ENCODE results near the gene FCER1A. TPM values are rescaled to one million over a fixed set of nuclear protein-coding genes. Genes with fewer than 3 reads are reported as not detected.
"Not testable (repeated sequence)": the region's sequence is repeated elsewhere in the genome, so short reads cannot be mapped to it uniquely, and the experiment has no call there.

FCER1A gene
- total and polyA plus RNA-seq, 10 donors, result 0.43 to 1.7 (median 1.4) TPM; not detected in 6

GRCh38 chr1:159341736-159342135, 39.6 kb downstream of the FCER1A start:
- intact Hi-C loops (cut with DNase I; ENCODE audit: low total_unique reads), result no loop called here
- Histone ChIP-seq H3K27ac (no peak overlapping the region), H3K27me3 (replicated peaks in 1 of 7) (peaks cover 0 to 6% (median 0%) of the 10 kb centered on the region in 7 donors), H3K36me3 (no peaks in the 10 kb centered on the region), H3K4me3 (no peak overlapping the region), H3K4me1 (no peaks in the 10 kb centered on the region), H3K9me3 (no peaks in the 10 kb centered on the region)
- DNase-seq, result no peak
- TF ChIP-seq POLR2AphosphoS5 (IDR thresholded peaks at IDR 0.05) (no peak), CTCF (IDR thresholded peaks at IDR 0.05 in 8 of 11, conservative IDR thresholded peaks at IDR 0.05 in 3 of 11) (no peak), POLR2A (IDR thresholded peaks at IDR 0.05) (no peak)
- 39 to 52% (median 48%) methylated on average over 2 of the region's 2 CpGs for WGBS, 5 donors

GRCh38 chr1:159342761-159343425, 40.8 kb downstream of the FCER1A start:
- no peak overlapping the region for H3K27ac ChIP-seq
- 72 to 78% (median 74%) methylated on average over 4 of the region's 4 CpGs for WGBS, 5 donors
- DNase-seq, result no peak
- TF ChIP-seq POLR2A (IDR thresholded peaks at IDR 0.05) (no peak), POLR2AphosphoS5 (IDR thresholded peaks at IDR 0.05) (no peak), CTCF (IDR thresholded peaks at IDR 0.05 in 8 of 11, conservative IDR thresholded peaks at IDR 0.05 in 3 of 11) (no peak)
- H3K36me3 ChIP-seq, result no peaks in the 10 kb centered on the region
- no peak overlapping the region for H3K4me3 ChIP-seq
- H3K4me1 ChIP-seq, result no peaks in the 10 kb centered on the region
- peaks cover 0 to 6% (median 0%) of the 10 kb centered on the region in 7 donors for H3K27me3 ChIP-seq (replicated peaks in 1 of 7)
- peaks cover 0 to 1% (median 0%) of the 10 kb centered on the region in 8 donors for H3K9me3 ChIP-seq
- intact Hi-C loops (cut with DNase I; ENCODE audit: low total_unique reads), result no loop called here

- H3K36me3 ChIP-seq; H3K4me1 ChIP-seq; H3K27ac ChIP-seq; H3K27me3 ChIP-seq (replicated peaks in 1 of 7); intact Hi-C loops (cut with DNase I; ENCODE audit: low total_unique reads); DNase-seq; H3K4me3 ChIP-seq: not testable (repeated sequence)
- WGBS, 5 donors, result 81 to 95% (median 89%) methylated on average over 3 of the region's 3 CpGs
- H3K9me3 ChIP-seq, result peaks cover 0 to 19% (median 14%) of the 10 kb centered on the region in 8 donors
Observed at GRCh38 chr1:159349374-159349773, 47.2 kb downstream of the FCER1A start.

- no peak for TF ChIP-seq POLR2A (IDR thresholded peaks at IDR 0.05)
- no peak for TF ChIP-seq POLR2AphosphoS5 (IDR thresholded peaks at IDR 0.05)
- no peak for TF ChIP-seq CTCF (IDR thresholded peaks at IDR 0.05 in 8 of 11, conservative IDR thresholded peaks at IDR 0.05 in 3 of 11)
- WGBS, 5 donors, result 70 to 81% (median 76%) methylated on average over 2 of the region's 2 CpGs
- H3K9me3 ChIP-seq, result peaks cover 0 to 19% (median 14%) of the 10 kb centered on the region in 8 donors
- H3K4me3 ChIP-seq, result no peak overlapping the region
- H3K27me3 ChIP-seq (replicated peaks in 1 of 7), result peaks cover 0 to 4% (median 0%) of the 10 kb centered on the region in 7 donors
- no peaks in the 10 kb centered on the region for H3K36me3 ChIP-seq
- DNase-seq, result no peak
- intact Hi-C loops (cut with DNase I; ENCODE audit: low total_unique reads), result no loop called here
- no peak overlapping the region for H3K27ac ChIP-seq
- no peaks in the 10 kb centered on the region for H3K4me1 ChIP-seq
Observed at GRCh38 chr1:159352436-159352835, 50.3 kb downstream of the FCER1A start.

Other genes starting within 250 kb of the FCER1A start
- gene AIM2, start 225.6 kb upstream of the FCER1A start, total RNA-seq, result 10 to 100 TPM; 29.3 to 73.9 (median 42.6) TPM
- gene AIM2, start 225.6 kb upstream of the FCER1A start, polyA plus RNA-seq, result 10 to 100 TPM; 26.2 to 57.8 (median 33.4) TPM
- 1 to 10 TPM in 6 of 7 donors, under 1 TPM in 1; 0.92 to 6.8 (median 4.0) TPM for gene CADM3, start 130.7 kb upstream of the FCER1A start, total RNA-seq
- 1 to 10 TPM; 4.1 to 6.3 (median 4.5) TPM for gene CADM3, start 130.7 kb upstream of the FCER1A start, polyA plus RNA-seq
- 100 to 1,000 TPM in 5 of 7 donors, 10 to 100 TPM in 2; 76.0 to 141 (median 111) TPM for gene ACKR1, start 97.5 kb upstream of the FCER1A start, total RNA-seq
- 10 to 100 TPM; 17.6 to 68.3 (median 41.1) TPM for gene ACKR1, start 97.5 kb upstream of the FCER1A start, polyA plus RNA-seq
- gene OR10J4, start 129.9 kb downstream of the FCER1A start, total RNA-seq, result not detected
- gene OR10J4, start 129.9 kb downstream of the FCER1A start, polyA plus RNA-seq, result not detected
- gene OR10J1, start 137.4 kb downstream of the FCER1A start, total RNA-seq, result not detected
- not detected for gene OR10J1, start 137.4 kb downstream of the FCER1A start, polyA plus RNA-seq
- gene OR10J5, start 233.7 kb downstream of the FCER1A start, total RNA-seq, result not detected
- gene OR10J5, start 233.7 kb downstream of the FCER1A start, polyA plus RNA-seq, result not detected

Measured in spleen (tissue), 11 donors.